Kidney (tissue), 14 donors: ENCODE data around the gene PPP1CA. TPM values are rescaled to one million over a fixed set of nuclear protein-coding genes. Genes with fewer than 3 reads are reported as not detected.

ENCODE experiments used
- DNase-seq, 5 donors: peaks; one replicate each; pipeline ENCODE4 v3.0.0-alpha.2; 2013 to 2020
- FAIRE-seq: peaks from 2 replicates; lab custom pipeline; 2012; peaks lifted over from hg19 to GRCh38; lab: Jason Lieb, UNC
- H3K27ac ChIP-seq, 2 donors: one replicate each; pipeline ENCODE4 v1.7.0; 2013; ENCODE audit warnings: low read depth in 2 of 2, low read length in 2 of 2, inconsistent platforms in 1 of 2
- H3K27me3 ChIP-seq: one replicate; pipeline ENCODE4 v1.7.1; 2013; ENCODE audit warnings: low read length, inconsistent platforms; ENCODE audit not compliant: control insufficient read depth, insufficient read depth
- H3K36me3 ChIP-seq, 3 donors: one replicate each; pipeline versions ENCODE4 v1.7.0 to v1.7.1; 2013; ENCODE audit warnings: low read length in 3 of 3, control low read depth in 1 of 3, inconsistent platforms in 1 of 3; ENCODE audit not compliant: insufficient read depth in 3 of 3, control insufficient read depth in 2 of 3
- H3K4me1 ChIP-seq, 3 donors: one replicate each; pipeline versions ENCODE4 v1.7.0 to v1.7.1; 2013; ENCODE audit warnings: low read length in 3 of 3, inconsistent platforms in 1 of 3, low read depth in 1 of 3; ENCODE audit not compliant: control insufficient read depth in 2 of 3, insufficient read depth in 2 of 3
- H3K4me3 ChIP-seq, 3 donors: one replicate each; pipeline versions ENCODE4 v1.7.0 to v1.8.1; 2013; ENCODE audit warnings: low read length in 3 of 3, control low read depth in 1 of 3, inconsistent platforms in 1 of 3
- H3K9ac ChIP-seq, 3 donors: one replicate each; pipeline versions ENCODE4 v1.7.0 to v1.7.1; 2013; ENCODE audit warnings: low read length in 3 of 3, control low read depth in 1 of 3, inconsistent platforms in 1 of 3
- H3K9me3 ChIP-seq, 3 donors: one replicate each; pipeline versions ENCODE4 v1.7.0 to v1.7.1; 2013; ENCODE audit warnings: low read length in 3 of 3, control low read depth in 1 of 3, inconsistent platforms in 1 of 3; ENCODE audit not compliant: control insufficient read depth in 2 of 3, insufficient read depth in 1 of 3
- CTCF ChIP-seq: IDR thresholded peaks from 3 replicates; pipeline ENCODE4 v1.5.1; 2012; ENCODE audit warnings: mild to moderate bottlenecking, moderate library complexity, borderline replicate concordance; ENCODE audit not compliant: insufficient read depth; ENCODE audit errors: extremely low read depth
- intact Hi-C: fragments of 100-400 bp; cut with DNase I; formaldehyde crosslinking; loops from one replicate; pipeline ENCODE4 v1.11.1; 2022
- polyA plus RNA-seq: library from polyadenylated mRNA; stranded (reverse); fragments of 350-450 nt; fragmentation: Illumina TruSeq; extraction: RNeasy Lipid Tissue Mini Kit (QIAGEN cat#74804); gene quantifications from one replicate; pipeline ENCODE4 v1.2.3, GENCODE V29; 2014; ENCODE audit warnings: low read depth, low replicate concordance; ENCODE audit not compliant: insufficient read depth
- total RNA-seq: library from RNA; stranded (reverse); fragmentation: NEBNext Ultra II Directional; extraction: Animal tissue kit (Norgen Biotek cat#: 25700); gene quantifications from one replicate; pipeline ENCODE4 v1.2.1, GENCODE V29; 2021
- donor health status: control.
- donor health status: control.
- donor health status: control.
- donor health status: control.
- donor health status: control.
- donor health status: DM: yes; HTN: yes; CAD: no.
- donor health status: Normal renal cell carcinoma (clear cell type).

Gene PPP1CA
- total and polyA plus RNA-seq, 2 donors from 2014 or later, result 155 to 210 TPM

DNA sequence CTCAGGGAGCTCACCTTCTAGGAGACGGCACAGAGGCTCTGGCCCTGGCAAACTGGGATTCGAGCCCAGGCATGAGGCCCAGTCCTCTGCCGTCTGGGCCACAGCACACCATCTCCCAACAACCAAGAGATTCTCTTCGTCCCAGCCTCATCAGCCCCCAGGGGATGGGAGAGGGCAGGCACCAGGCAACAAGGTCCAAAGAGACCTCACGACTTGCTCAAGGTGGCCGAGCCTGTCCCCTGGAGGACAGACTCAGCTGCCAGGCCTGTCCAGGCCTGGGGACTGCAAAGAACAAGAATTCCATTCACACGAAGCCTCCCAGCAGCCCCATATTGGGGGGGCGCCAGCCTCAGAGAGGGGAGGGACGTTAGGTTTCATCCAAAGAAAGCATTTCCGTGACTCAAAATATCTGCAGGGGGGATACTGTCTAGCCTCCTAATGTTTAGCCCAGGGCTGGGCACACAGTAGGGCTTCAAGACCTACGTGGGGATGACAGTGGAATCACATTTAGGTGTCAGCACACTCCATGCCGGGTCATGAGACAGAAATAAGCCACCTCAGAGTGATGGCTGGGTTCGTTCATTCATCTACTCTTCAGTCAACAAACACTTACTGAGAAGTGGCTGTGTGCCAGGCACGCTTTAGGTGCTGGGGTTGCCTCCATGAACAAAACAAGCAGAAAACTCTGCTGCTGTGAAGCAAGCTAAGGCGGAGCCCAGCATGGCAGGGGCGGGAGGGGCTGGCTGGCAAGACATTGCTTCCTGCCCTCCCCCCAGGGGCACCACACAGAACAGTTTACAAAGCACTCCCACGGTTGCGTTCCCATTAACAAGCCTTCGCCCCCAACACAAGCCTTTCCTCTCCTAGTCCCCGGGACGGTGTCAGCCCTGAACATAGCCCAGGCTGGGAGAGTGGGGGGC is 15.0 kb upstream of the PPP1CA start:
- Histone ChIP-seq H3K36me3 (no peaks in the 10 kb centered on the region), H3K4me3 (no peak overlapping the region), H3K27me3 (no peaks in the 10 kb centered on the region), H3K4me1 (peaks cover 0 to 26% (median 11%) of the 10 kb centered on the region in 3 donors), H3K9me3 (no peaks in the 10 kb centered on the region), H3K9ac (no peak overlapping the region), H3K27ac (no peak overlapping the region)
- intact Hi-C loops, result no loop called here
- TF ChIP-seq CTCF, result no peak
- DNase-seq (peak in 1 of 5 donors; percentile 38), FAIRE-seq (no peak)

- Histone ChIP-seq H3K27me3 (no peaks in the 10 kb centered on the region), H3K4me3 (no peak within 1 kb of the TSS), H3K9me3 (no peaks in the 10 kb centered on the region), H3K4me1 (peaks cover 0 to 26% (median 11%) of the 10 kb centered on the region in 3 donors), H3K9ac (no peak within 1 kb of the TSS), H3K36me3 (no peaks in the 10 kb centered on the region), H3K27ac (no peak within 1 kb of the TSS)
- DNase-seq, result no peak
- intact Hi-C loops, result no loop called here
- no peak for FAIRE-seq
- no peak for TF ChIP-seq CTCF
These were observed 14.0 kb upstream of the PPP1CA start, which contains the start of gene CARNS1 for GRCh38 chr11:67415501-67416304. Gene CARNS1, plus strand, starts transcription at chr11:67415678. Its CDS starts 522 bp downstream, at chr11:67416200.

GRCh38 chr11:67413266-67413849 is 11.7 kb upstream of the PPP1CA start:
- Histone ChIP-seq H3K4me3 (no peak overlapping the region), H3K27me3 (no peaks in the 10 kb centered on the region), H3K27ac (no peak overlapping the region), H3K9me3 (no peaks in the 10 kb centered on the region), H3K36me3 (no peaks in the 10 kb centered on the region), H3K4me1 (peaks cover 0 to 11% (median 0%) of the 10 kb centered on the region in 3 donors), H3K9ac (no peak overlapping the region)
- no peak for FAIRE-seq
- intact Hi-C loops, result no loop called here
- TF ChIP-seq CTCF, result no peak
- no peak for DNase-seq
